ENCODE measurements around the gene MEG3.
"Not testable (repeated sequence)": the region's sequence is repeated elsewhere in the genome, so short reads cannot be mapped to it uniquely, and the experiment has no call there.

MEG3 gene

DNA sequence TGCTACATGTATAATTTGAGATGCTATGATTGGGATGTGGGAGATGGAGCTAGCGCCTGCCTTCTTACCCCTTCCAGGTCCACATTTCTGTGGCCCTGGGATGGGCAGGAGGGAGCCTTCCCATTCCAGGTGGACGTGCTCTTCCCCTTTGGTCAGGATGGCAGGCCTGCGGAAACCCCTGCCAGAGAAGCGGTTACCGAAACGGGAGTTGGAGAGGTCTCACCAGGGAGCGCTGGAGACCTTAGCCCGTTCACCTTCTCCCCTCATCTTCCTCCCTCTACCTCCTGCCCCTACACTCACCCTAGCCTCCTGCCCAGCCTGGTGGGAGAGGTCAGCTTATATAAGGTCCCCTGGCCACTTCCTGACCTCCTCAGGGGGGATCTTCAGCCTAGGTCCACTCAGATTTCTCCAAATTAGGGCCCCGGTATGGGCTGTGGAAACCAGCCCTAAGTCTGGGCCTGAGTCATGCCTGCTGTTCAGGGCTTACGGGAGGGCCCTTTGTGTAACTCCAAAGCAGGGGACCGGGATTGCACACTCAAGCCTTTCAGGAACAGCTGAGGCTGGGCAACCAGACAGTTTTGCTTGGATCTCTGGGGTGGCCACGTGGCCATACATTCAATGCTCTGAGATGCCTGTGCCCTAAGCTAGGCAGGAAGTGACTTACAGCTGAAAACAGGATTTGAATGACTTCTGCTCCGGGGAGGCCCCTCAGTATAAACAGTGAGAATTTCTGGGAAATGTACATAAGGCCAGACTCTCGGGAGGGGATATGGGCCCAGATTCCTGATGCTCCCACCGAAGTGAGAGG lies 10.2 kb upstream of the MEG3 start:
- DNase-seq (ENCODE audit: low read depth, low spot score): no peak

DNA sequence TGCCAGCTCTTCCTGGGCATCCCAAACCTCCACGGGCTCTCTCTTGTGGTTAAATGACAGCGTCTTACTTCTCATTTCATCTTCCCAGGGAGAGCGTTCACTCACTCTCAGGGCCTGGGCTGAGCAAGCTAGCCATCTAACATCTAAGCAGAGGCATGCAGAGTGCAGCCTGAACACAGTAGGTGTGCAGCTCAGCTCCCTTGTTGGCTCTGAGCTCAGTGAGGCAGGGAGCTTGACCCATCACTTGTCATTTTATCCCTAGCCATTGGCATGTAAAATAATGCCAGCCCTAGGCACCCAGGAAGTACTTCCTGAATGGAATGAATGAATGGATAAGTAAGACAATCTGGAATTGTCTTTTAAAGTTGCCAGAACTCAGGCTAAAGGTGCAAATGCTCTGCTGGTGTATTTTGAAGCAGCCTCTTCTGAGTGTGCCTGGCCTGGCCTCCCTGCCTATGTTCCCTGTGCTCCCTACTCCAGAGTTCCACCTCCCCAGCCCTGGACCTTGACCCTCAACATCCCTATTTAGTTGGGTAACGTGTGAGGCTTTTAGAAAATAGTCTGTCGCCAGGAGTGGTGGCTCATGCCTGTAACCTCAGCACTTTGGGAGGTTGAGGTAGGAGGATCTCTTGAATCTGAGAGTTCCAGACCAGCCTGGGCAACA lies 9.5 kb upstream of the MEG3 start:
- DNase-seq (ENCODE audit: low read depth, low spot score): no peak

GRCh38 chr14:100816950-100817901 lies 8.7 kb upstream of the MEG3 start:
- no peak for DNase-seq (ENCODE audit: low read depth, low spot score)

- DNase-seq (ENCODE audit: low read depth, low spot score): no peak
Observed at GRCh38 chr14:100818221-100818699, 7.7 kb upstream of the MEG3 start.

DNA sequence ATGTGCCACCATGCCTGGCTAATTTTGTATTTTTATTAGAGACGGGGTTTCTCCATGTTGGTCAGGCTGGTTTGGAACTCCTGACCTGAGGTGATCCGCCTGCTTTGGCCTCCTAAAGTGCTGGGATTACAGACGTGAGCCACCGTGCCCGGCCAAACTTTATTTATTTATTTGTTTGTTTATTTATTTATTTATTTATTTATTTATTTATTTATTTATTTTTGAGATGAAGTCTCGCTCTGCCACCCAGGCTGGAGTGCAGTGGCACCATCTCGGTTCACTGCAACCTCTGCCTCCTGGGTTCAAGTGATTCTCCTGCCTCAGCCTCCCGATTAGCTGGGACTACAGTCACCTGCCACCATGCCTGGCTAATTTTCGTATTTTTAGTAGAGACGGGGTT lies 7.0 kb upstream of the MEG3 start:
- not testable (repeated sequence) for DNase-seq (ENCODE audit: low read depth, low spot score)

GRCh38 chr14:100819453-100819828 lies 6.5 kb upstream of the MEG3 start:
- no peak for DNase-seq (ENCODE audit: low read depth, low spot score)

GRCh38 chr14:100819829-100820475 lies 6.0 kb upstream of the MEG3 start:
- no peak for DNase-seq (ENCODE audit: low read depth, low spot score)

- DNase-seq (ENCODE audit: low read depth, low spot score): no peak
Observed at GRCh38 chr14:100820957-100821356, 5.0 kb upstream of the MEG3 start.

DNA sequence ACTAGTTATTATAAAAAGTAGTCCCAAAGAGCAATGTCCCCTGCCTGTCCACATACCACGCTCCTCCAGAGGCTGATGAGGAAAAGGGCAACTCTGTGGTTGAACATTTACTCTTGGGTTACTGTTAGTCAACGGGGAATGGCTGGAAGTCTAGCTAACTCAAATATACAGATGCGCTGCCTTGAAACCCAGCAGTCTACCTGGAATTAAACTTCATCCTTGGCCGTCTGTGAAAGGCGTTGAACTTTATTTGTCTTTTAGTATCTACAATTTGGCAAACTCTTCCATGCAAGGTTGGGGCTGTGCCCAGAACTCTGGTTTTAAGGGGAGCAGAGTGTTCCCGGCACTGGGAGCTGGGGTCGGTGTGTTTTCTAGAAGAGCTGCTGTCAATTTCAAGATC lies 3.9 kb upstream of the MEG3 start:
- DNase-seq (ENCODE audit: low read depth, low spot score): no peak

- DNase-seq (ENCODE audit: low read depth, low spot score): no peak
Observed at GRCh38 chr14:100822532-100823296, 3.2 kb upstream of the MEG3 start.

- no peak for DNase-seq (ENCODE audit: low read depth, low spot score)
Observed at GRCh38 chr14:100823413-100824080, 2.4 kb upstream of the MEG3 start.

- no peak for DNase-seq (ENCODE audit: low read depth, low spot score)
Observed at GRCh38 chr14:100824091-100824551, 1.8 kb upstream of the MEG3 start.

- DNase-seq (ENCODE audit: low read depth, low spot score): no peak
Observed at GRCh38 chr14:100824901-100825712, 811 bp upstream of the MEG3 start.

- peak; percentile 13 for DNase-seq (ENCODE audit: low read depth, low spot score)
Observed at GRCh38 chr14:100826391-100827100, 628 bp downstream of the MEG3 start.

GRCh38 chr14:100827101-100828021 lies 1.4 kb downstream of the MEG3 start:
- DNase-seq (ENCODE audit: low read depth, low spot score): no peak

DNA sequence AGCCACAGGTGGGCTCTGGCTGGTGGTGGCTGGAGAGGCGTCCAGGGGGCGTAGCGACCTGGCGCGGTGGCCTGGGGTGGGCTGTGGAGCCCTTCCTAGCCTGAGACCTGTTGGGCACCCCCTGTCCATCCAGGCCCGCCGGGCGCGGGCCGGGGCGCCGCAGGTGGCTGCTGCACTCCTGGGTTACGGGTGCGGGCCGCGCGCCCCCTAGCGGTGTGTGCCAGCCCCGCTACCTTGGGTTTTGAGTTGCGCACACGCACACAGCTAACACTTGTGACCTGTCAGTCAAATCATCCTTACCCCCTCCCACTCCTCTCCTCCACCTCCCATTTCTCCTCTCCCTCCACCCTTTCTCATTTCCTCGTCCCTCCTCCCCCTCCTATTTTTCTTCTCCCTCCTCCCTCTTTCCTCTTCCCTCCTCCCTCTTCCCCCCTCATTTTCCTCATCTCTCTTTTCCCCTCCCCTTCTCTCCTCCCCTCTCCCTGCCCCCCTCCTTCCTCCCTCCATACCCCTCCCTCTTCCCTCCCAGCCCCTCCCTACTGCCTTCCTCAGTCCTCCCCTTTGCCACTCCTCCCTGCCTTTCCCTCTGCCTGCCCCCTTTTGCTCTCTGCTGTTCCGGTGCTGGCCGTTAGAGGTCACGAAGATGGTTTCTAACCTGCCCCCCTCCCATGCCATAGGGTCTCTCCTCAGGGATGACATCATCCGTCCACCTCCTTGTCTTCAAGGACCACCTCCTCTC lies 2.3 kb downstream of the MEG3 start:
- peak; percentile 94 for DNase-seq (ENCODE audit: low read depth, low spot score)

GRCh38 chr14:100830681-100831080 lies 4.8 kb downstream of the MEG3 start:
- DNase-seq (ENCODE audit: low read depth, low spot score): peak; percentile 80

All from ELF-1 (cell line).